OCI-LY7 (cell line): Measurements from ENCODE around the gene THBS4. TPM values are rescaled to one million over a fixed set of nuclear protein-coding genes. Genes with fewer than 3 reads are reported as not detected.

ENCODE experiments used
- BruUV-seq: library from RNA; stranded (reverse); fragments of 400-500 nt; replicated peaks from 2 replicates; lab custom pipeline; 2021; lab: Mats Ljungman, UMichigan
- CTCF ChIA-PET: fragments of 300-600 bp; sonication (Branson Sonifier 250); formaldehyde crosslinking; loops from one replicate; lab custom pipeline; 2022; ENCODE audit warnings: antibody characterized with exemption; ENCODE audit not compliant: unreplicated experiment; lab: Charles Lee
- POLR2A ChIA-PET: fragments of 300-600 bp; sonication (Branson Sonifier 250); formaldehyde crosslinking; loops from one replicate; lab custom pipeline; 2022; ENCODE audit warnings: antibody characterized with exemption; lab: Charles Lee
- DNase-seq: peaks from one replicate; pipeline ENCODE4 v3.0.0-alpha.2; 2015; ENCODE audit warnings: low spot score
- H2AFZ ChIP-seq: fragments of 200-600 bp; sonication (generic), shearing (Covaris generic); 2 replicates; pipeline ENCODE4 v1.6.1; 2014; ENCODE audit warnings: mild to moderate bottlenecking, antibody characterized with exemption, low read length, moderate library complexity
- H3K27ac ChIP-seq: fragments of 200-600 bp; sonication (generic); 2 replicates; pipeline ENCODE4 v1.5.1; 2014; ENCODE audit warnings: mixed run types, low read depth, mild to moderate bottlenecking, moderate library complexity, low read length, inconsistent platforms; ENCODE audit not compliant: poor library complexity, severe bottlenecking
- H3K36me3 ChIP-seq: fragments of 200-600 bp; sonication (generic); 2 replicates; pipeline ENCODE4 v1.6.1; 2014; ENCODE audit warnings: mild to moderate bottlenecking, antibody characterized with exemption, low read length, moderate library complexity, mixed read lengths; ENCODE audit not compliant: insufficient read depth
- H3K4me1 ChIP-seq: fragments of 200-600 bp; sonication (generic); 2 replicates; pipeline ENCODE4 v1.5.1; 2014; ENCODE audit warnings: mild to moderate bottlenecking, low read length; ENCODE audit not compliant: insufficient read depth, poor library complexity, severe bottlenecking
- H3K4me2 ChIP-seq: fragments of 200-600 bp; sonication (generic); 2 replicates; pipeline ENCODE4 v1.6.1; 2014; ENCODE audit warnings: mild to moderate bottlenecking, low read length
- H3K4me3 ChIP-seq: fragments of 200-600 bp; sonication (generic); 2 replicates; pipeline ENCODE4 v1.5.1; 2014; ENCODE audit warnings: mild to moderate bottlenecking, low read depth, low read length; ENCODE audit not compliant: poor library complexity, severe bottlenecking
- H3K79me2 ChIP-seq: fragments of 200-600 bp; sonication (generic); 2 replicates; pipeline ENCODE4 v1.6.1; 2016; ENCODE audit warnings: low read depth, mild to moderate bottlenecking, low read length, moderate library complexity, mixed read lengths; ENCODE audit not compliant: insufficient read depth
- H3K9me2 ChIP-seq: fragments of 200-600 bp; sonication (generic); 2 replicates; pipeline ENCODE4 v1.6.1; 2016; ENCODE audit warnings: mild to moderate bottlenecking, low read length, mixed read lengths; ENCODE audit not compliant: insufficient read depth
- H3K9me3 ChIP-seq: fragments of 200-600 bp; sonication (generic); 2 replicates; pipeline ENCODE4 v1.6.1; 2014; ENCODE audit warnings: mild to moderate bottlenecking, mixed run types, low read length, mixed read lengths
- H4K20me1 ChIP-seq: fragments of 200-600 bp; sonication (generic); 2 replicates; pipeline ENCODE4 v1.6.1; 2014; ENCODE audit warnings: mild to moderate bottlenecking, antibody characterized with exemption, low read length, moderate library complexity, mixed read lengths; ENCODE audit not compliant: insufficient read depth
- CTCF ChIP-seq: fragments of 200-600 bp; sonication (generic); conservative IDR thresholded peaks from 2 replicates; pipeline ENCODE4 v1.5.1; 2014; ENCODE audit warnings: mild to moderate bottlenecking, antibody characterized with exemption, low read length, moderate library complexity, mixed read lengths
- EZH2phosphoT487 ChIP-seq: fragments of 200-600 bp; sonication (generic); IDR thresholded peaks from 2 replicates; pipeline ENCODE4 v1.6.1; 2018; ENCODE audit warnings: low read depth, borderline replicate concordance, mild to moderate bottlenecking, mixed run types, antibody characterized with exemption, low read length, moderate library complexity, mixed read lengths
- intact Hi-C: fragments of 100-400 bp; cut with micrococcal nuclease; formaldehyde crosslinking; loops from one replicate; pipeline ENCODE4 v1.10.0; 2022; ENCODE audit not compliant: unreplicated experiment
- total RNA-seq, 2 experiments: library from RNA; depleted of rRNA in 1 of 2; stranded (reverse); fragments of >200 nt in 1 of 2; shearing (Covaris generic) in 1 of 2; gene quantifications; 2 replicates each; pipeline ENCODE4 v1.2.3, GENCODE V29; 2014 to 2022

The THBS4 gene
- total RNA-seq, 2 experiments from 2014 or later, result 1.8 to 4.2 TPM

DNA sequence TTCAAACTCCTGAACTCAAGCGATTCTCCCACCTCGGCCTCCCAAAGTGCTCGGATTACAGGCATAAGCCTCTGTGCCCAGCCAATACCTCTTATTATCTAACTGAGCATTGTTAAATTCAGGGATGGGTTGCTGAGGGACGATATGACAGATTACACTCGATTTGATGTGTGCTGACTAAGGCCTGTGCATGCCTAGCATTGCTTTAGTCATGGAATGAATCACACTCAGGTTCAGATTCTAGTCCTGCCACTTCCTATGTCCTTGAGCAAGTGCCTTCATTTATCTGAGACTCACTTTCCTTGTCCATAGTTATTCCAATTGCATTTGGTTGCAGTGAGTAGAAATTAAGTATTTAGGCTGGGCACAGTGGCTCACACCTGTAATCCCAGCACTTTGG is 19.5 kb downstream of the THBS4 start:
- no peaks in the 10 kb centered on the region for H3K9me2 ChIP-seq
- ChIA-PET POLR2A (interaction anchor here (0.6 kb wide), 1 partner anchor 151 kb away, joined by 4 read pairs; no protein-coding TSS in a partner anchor), CTCF (no interaction called here)
- no peaks in the 10 kb centered on the region for H3K79me2 ChIP-seq
- no peak for DNase-seq
- H3K36me3 ChIP-seq, result no peaks in the 10 kb centered on the region
- H3K9me3 ChIP-seq, result no peaks in the 10 kb centered on the region
- TF ChIP-seq CTCF (no peak), EZH2phosphoT487 (no peak)
- intact Hi-C loops, result no loop called here
- no peak overlapping the region for H2AFZ ChIP-seq
- H3K4me1 ChIP-seq, result no peaks in the 10 kb centered on the region
- H3K27ac ChIP-seq, result no peak overlapping the region
- no peak overlapping the region for H3K4me2 ChIP-seq
- no peaks in the 10 kb centered on the region for H4K20me1 ChIP-seq
- BruUV-seq, result no TSS peak
- H3K4me3 ChIP-seq, result no peak overlapping the region

GRCh38 chr5:80055491-80056170 is 20.5 kb downstream of the THBS4 start:
- H3K9me3 ChIP-seq, result no peaks in the 10 kb centered on the region
- TF ChIP-seq CTCF (no peak), EZH2phosphoT487 (no peak)
- ChIA-PET POLR2A (interaction anchor here (1.2 kb wide), 1 partner anchor 9 kb away, joined by 4 read pairs; no protein-coding TSS in a partner anchor), CTCF (no interaction called here)
- H3K4me2 ChIP-seq, result no peak overlapping the region
- intact Hi-C loops, result no loop called here
- no TSS peak for BruUV-seq
- no peak for DNase-seq
- no peak overlapping the region for H2AFZ ChIP-seq
- no peaks in the 10 kb centered on the region for H3K79me2 ChIP-seq
- H3K9me2 ChIP-seq, result no peaks in the 10 kb centered on the region
- no peaks in the 10 kb centered on the region for H4K20me1 ChIP-seq
- H3K4me3 ChIP-seq, result no peak overlapping the region
- H3K27ac ChIP-seq, result no peak overlapping the region
- no peaks in the 10 kb centered on the region for H3K36me3 ChIP-seq
- H3K4me1 ChIP-seq, result no peaks in the 10 kb centered on the region

- no TSS peak for BruUV-seq
- Histone ChIP-seq H3K4me3 (no peak overlapping the region), H3K27ac (no peak overlapping the region), H4K20me1 (no peaks in the 10 kb centered on the region), H2AFZ (no peak overlapping the region), H3K9me3 (no peaks in the 10 kb centered on the region), H3K79me2 (no peaks in the 10 kb centered on the region), H3K36me3 (no peaks in the 10 kb centered on the region), H3K9me2 (no peaks in the 10 kb centered on the region), H3K4me1 (no peaks in the 10 kb centered on the region), H3K4me2 (no peak overlapping the region)
- CTCF ChIA-PET, result no interaction called here
- POLR2A ChIA-PET, result interaction anchor here (0.6 kb wide), 1 partner anchor 11 kb away, joined by 5 read pairs; no protein-coding TSS in a partner anchor
- no peak for DNase-seq
- TF ChIP-seq CTCF (no peak), EZH2phosphoT487 (no peak)
- intact Hi-C loops, result no loop called here
These were observed 22.0 kb downstream of the THBS4 start for GRCh38 chr5:80057099-80057498.
